ENCODE data around the gene TTBK2.
"Not testable (repeated sequence)": the region's sequence is repeated elsewhere in the genome, so short reads cannot be mapped to it uniquely, and the experiment has no call there.

- TF ChIP-seq, protein P1, sequence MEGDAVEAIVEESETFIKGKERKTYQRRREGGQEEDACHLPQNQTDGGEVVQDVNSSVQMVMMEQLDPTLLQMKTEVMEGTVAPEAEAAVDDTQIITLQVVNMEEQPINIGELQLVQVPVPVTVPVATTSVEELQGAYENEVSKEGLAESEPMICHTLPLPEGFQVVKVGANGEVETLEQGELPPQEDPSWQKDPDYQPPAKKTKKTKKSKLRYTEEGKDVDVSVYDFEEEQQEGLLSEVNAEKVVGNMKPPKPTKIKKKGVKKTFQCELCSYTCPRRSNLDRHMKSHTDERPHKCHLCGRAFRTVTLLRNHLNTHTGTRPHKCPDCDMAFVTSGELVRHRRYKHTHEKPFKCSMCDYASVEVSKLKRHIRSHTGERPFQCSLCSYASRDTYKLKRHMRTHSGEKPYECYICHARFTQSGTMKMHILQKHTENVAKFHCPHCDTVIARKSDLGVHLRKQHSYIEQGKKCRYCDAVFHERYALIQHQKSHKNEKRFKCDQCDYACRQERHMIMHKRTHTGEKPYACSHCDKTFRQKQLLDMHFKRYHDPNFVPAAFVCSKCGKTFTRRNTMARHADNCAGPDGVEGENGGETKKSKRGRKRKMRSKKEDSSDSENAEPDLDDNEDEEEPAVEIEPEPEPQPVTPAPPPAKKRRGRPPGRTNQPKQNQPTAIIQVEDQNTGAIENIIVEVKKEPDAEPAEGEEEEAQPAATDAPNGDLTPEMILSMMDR (IDR thresholded peaks at IDR 0.05), result not testable (repeated sequence)
- TF ChIP-seq EZH2, EZH2phosphoT487 (IDR thresholded peaks at IDR 0.05): not testable (repeated sequence)
Observed at GRCh38 chr15:42887384-42887783, 33.2 kb downstream of the TTBK2 start.

Measured in neural progenitor cell (in vitro differentiated cells).